HL-60 (cell line): Measurements from ENCODE around the gene MYCBP2.

Experiments used
- CTCF ChIP-seq: IDR thresholded peaks from one replicate; pipeline ENCODE4 v1.5.1; 2011; ENCODE audit warnings: low read length, control low read depth, inconsistent platforms; ENCODE audit not compliant: insufficient read depth
- GABPA ChIP-seq: IDR thresholded peaks from 2 replicates; pipeline ENCODE4 v1.6.1; 2012; ENCODE audit warnings: low read depth
- POLR2AphosphoS5 ChIP-seq: IDR thresholded peaks from 2 replicates; pipeline ENCODE4 v1.6.1; 2012; ENCODE audit warnings: low read depth
- REST ChIP-seq: IDR thresholded peaks from 2 replicates; pipeline ENCODE4 v1.6.1; 2012; ENCODE audit warnings: low read depth; ENCODE audit not compliant: insufficient replicate concordance

- TF ChIP-seq CTCF (no peak), REST (no peak), POLR2AphosphoS5 (no peak), GABPA (no peak)
Observed at GRCh38 chr13:77113496-77113895, 213.4 kb downstream of the MYCBP2 start.
